ENCODE results near the gene STPG2. TPM values are rescaled to one million over a fixed set of nuclear protein-coding genes. Genes with fewer than 3 reads are reported as not detected.

STPG2 gene
- total RNA-seq, 1 donor from 2014 or later: 0.99 TPM

DNA sequence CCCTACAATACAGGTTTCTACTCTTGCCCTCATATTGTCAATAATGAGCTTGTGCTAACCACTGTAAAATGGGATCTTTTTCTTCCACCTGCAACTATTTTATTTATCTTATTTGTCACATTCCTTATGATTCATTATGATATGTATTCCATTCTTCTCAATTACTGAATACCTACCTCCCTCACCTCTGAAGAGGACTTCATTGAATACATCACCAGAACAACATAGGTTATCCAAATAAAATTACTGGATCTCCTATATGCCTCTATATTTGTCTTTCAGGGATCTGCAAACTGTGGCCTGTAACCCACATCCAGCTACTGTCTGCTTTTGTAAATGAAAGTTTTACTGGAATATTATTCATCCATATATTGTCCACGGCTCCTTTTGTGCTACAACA is 41.3 kb downstream of the STPG2 start:
- H3K9ac ChIP-seq: no peak overlapping the region
- no peak overlapping the region for H2AFZ ChIP-seq (replicated peaks)
- H3K79me2 ChIP-seq (ENCODE audit: low read depth): no peaks in the 10 kb centered on the region
- no peaks in the 10 kb centered on the region for H3F3A ChIP-seq (ENCODE audit: low read depth)
- H3K27ac ChIP-seq: no peak overlapping the region
- no peaks in the 10 kb centered on the region for H3K27me3 ChIP-seq
- Mint-ChIP-seq H3K27me3 (ENCODE audit: insufficient read depth, low read depth) (no peaks in the 10 kb centered on the region), H3K27ac (no peak overlapping the region), H3K36me3 (no peaks in the 10 kb centered on the region), H3K4me1 (no peaks in the 10 kb centered on the region), H3K9me3 (no peaks in the 10 kb centered on the region), H3K4me3 (no peak overlapping the region)
- no peak for DNase-seq (ENCODE audit: low spot score)
- TF ChIP-seq EZH2 (IDR thresholded peaks at IDR 0.05) (no peak), CTCF (IDR thresholded peaks at IDR 0.05) (no peak), EZH2phosphoT487 (IDR thresholded peaks at IDR 0.05) (no peak)
- no peak overlapping the region for H3K4me3 ChIP-seq
- no peaks in the 10 kb centered on the region for H3K4me1 ChIP-seq
- H4K20me1 ChIP-seq (ENCODE audit: low read depth): no peaks in the 10 kb centered on the region
- H3K36me3 ChIP-seq: no peaks in the 10 kb centered on the region
- H3K4me2 ChIP-seq: no peak overlapping the region
- no peaks in the 10 kb centered on the region for H3K9me3 ChIP-seq (ENCODE audit: low read depth)

DNA sequence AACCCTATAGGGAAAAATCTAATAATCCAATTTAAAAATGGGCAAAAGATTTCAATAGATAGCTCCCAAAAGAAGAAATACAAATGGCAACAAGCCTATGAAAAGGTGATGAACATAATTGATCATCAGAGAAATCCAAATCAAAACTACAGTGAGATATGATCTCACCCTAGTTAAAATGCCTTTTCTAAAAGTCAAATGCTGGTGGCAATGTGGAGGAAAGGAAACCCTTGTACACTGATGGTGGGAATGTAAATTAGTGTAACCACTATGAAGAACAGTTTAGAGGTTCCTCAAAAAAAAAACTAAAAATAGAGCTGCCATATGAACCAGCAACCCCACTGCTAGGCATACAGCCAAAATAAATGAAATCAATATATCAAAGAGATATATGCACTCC is 44.5 kb downstream of the STPG2 start:
- DNase-seq (ENCODE audit: low spot score): no peak
- Histone ChIP-seq H3K9me3 (ENCODE audit: low read depth) (no peaks in the 10 kb centered on the region), H3K27ac (no peak overlapping the region), H3K4me2 (no peak overlapping the region), H2AFZ (replicated peaks) (no peak overlapping the region), H3K27me3 (no peaks in the 10 kb centered on the region), H3K79me2 (ENCODE audit: low read depth) (no peaks in the 10 kb centered on the region), H3F3A (ENCODE audit: low read depth) (no peaks in the 10 kb centered on the region), H4K20me1 (ENCODE audit: low read depth) (no peaks in the 10 kb centered on the region), H3K4me3 (no peak overlapping the region), H3K4me1 (no peaks in the 10 kb centered on the region), H3K36me3 (no peaks in the 10 kb centered on the region), H3K9ac (no peak overlapping the region)
- no peaks in the 10 kb centered on the region for H3K27me3 Mint-ChIP-seq (ENCODE audit: insufficient read depth, low read depth)
- H3K27ac Mint-ChIP-seq: no peak overlapping the region
- no peak for TF ChIP-seq CTCF (IDR thresholded peaks at IDR 0.05)
- TF ChIP-seq EZH2phosphoT487 (IDR thresholded peaks at IDR 0.05): no peak
- TF ChIP-seq EZH2 (IDR thresholded peaks at IDR 0.05): no peak
- H3K4me3 Mint-ChIP-seq: no peak overlapping the region
- H3K4me1 Mint-ChIP-seq: no peaks in the 10 kb centered on the region
- H3K36me3 Mint-ChIP-seq: no peaks in the 10 kb centered on the region
- H3K9me3 Mint-ChIP-seq: peaks cover 2% of the 10 kb centered on the region

- DNase-seq (ENCODE audit: low spot score): no peak
- Mint-ChIP-seq H3K27me3 (ENCODE audit: insufficient read depth, low read depth) (no peaks in the 10 kb centered on the region), H3K9me3 (peaks cover 2% of the 10 kb centered on the region), H3K27ac (no peak overlapping the region), H3K36me3 (no peaks in the 10 kb centered on the region), H3K4me1 (no peaks in the 10 kb centered on the region), H3K4me3 (no peak overlapping the region)
- TF ChIP-seq EZH2 (IDR thresholded peaks at IDR 0.05) (no peak), CTCF (IDR thresholded peaks at IDR 0.05) (no peak), EZH2phosphoT487 (IDR thresholded peaks at IDR 0.05) (no peak)
- Histone ChIP-seq H3K4me2 (no peak overlapping the region), H3K36me3 (no peaks in the 10 kb centered on the region), H3F3A (ENCODE audit: low read depth) (no peaks in the 10 kb centered on the region), H3K9me3 (ENCODE audit: low read depth) (no peaks in the 10 kb centered on the region), H3K27ac (no peak overlapping the region), H4K20me1 (ENCODE audit: low read depth) (no peaks in the 10 kb centered on the region), H3K4me1 (no peaks in the 10 kb centered on the region), H3K79me2 (ENCODE audit: low read depth) (no peaks in the 10 kb centered on the region), H2AFZ (replicated peaks) (no peak overlapping the region), H3K27me3 (no peaks in the 10 kb centered on the region), H3K4me3 (no peak overlapping the region), H3K9ac (no peak overlapping the region)
Observed at GRCh38 chr4:98094118-98094517, 49.2 kb downstream of the STPG2 start.

- Histone ChIP-seq H3K4me1 (no peaks in the 10 kb centered on the region), H2AFZ (replicated peaks) (no peak overlapping the region), H3F3A (ENCODE audit: low read depth) (no peaks in the 10 kb centered on the region), H3K36me3 (no peaks in the 10 kb centered on the region), H3K27ac (no peak overlapping the region), H3K27me3 (no peaks in the 10 kb centered on the region), H3K4me3 (no peak overlapping the region), H3K9ac (no peak overlapping the region), H3K9me3 (ENCODE audit: low read depth) (no peaks in the 10 kb centered on the region), H3K79me2 (ENCODE audit: low read depth) (no peaks in the 10 kb centered on the region), H4K20me1 (ENCODE audit: low read depth) (no peaks in the 10 kb centered on the region), H3K4me2 (no peak overlapping the region)
- TF ChIP-seq EZH2 (IDR thresholded peaks at IDR 0.05) (no peak), EZH2phosphoT487 (IDR thresholded peaks at IDR 0.05) (no peak), CTCF (IDR thresholded peaks at IDR 0.05) (no peak)
- Mint-ChIP-seq H3K4me1 (no peaks in the 10 kb centered on the region), H3K27me3 (ENCODE audit: insufficient read depth, low read depth) (no peaks in the 10 kb centered on the region), H3K9me3 (peaks cover 2% of the 10 kb centered on the region), H3K36me3 (no peaks in the 10 kb centered on the region), H3K4me3 (no peak overlapping the region), H3K27ac (no peak overlapping the region)
- no peak for DNase-seq (ENCODE audit: low spot score)
Observed at GRCh38 chr4:98093662-98094061, 49.6 kb downstream of the STPG2 start.
